SU-DHL-6 (cell line): ENCODE measurements around the gene ERVFRD-1.

Experiments
- H2AFZ ChIP-seq: fragments of 200-600 bp; sonication (generic); 2 replicates; pipeline ENCODE4 v1.6.1; 2014; ENCODE audit warnings: low read depth, mild to moderate bottlenecking, moderate library complexity, mixed read lengths, antibody characterized with exemption, low read length; ENCODE audit not compliant: severe bottlenecking
- H3F3A ChIP-seq: fragments of 200-600 bp; shearing (Covaris generic); 2 replicates; pipeline ENCODE4 v1.6.0; 2016; ENCODE audit warnings: antibody characterized with exemption, mild to moderate bottlenecking; ENCODE audit not compliant: insufficient read depth
- H3K27ac ChIP-seq: fragments of 200-600 bp; sonication (generic); 2 replicates; pipeline ENCODE4 v1.5.1; 2016; ENCODE audit warnings: low read depth, mild to moderate bottlenecking, low read length, moderate library complexity, mixed read lengths
- H3K27me3 ChIP-seq: fragments of 200-600 bp; sonication (generic), shearing (Covaris generic); 2 replicates; pipeline ENCODE4 v1.6.0; 2014; ENCODE audit warnings: mild to moderate bottlenecking, low read length
- H3K36me3 ChIP-seq: fragments of 200-600 bp; sonication (generic); 2 replicates; pipeline ENCODE4 v1.6.1; 2014; ENCODE audit warnings: mild to moderate bottlenecking, low read length, mixed read lengths
- H3K4me2 ChIP-seq: fragments of 300-600, 200-600 bp; shearing (Covaris generic), sonication (generic); 2 replicates; pipeline ENCODE4 v1.6.0; 2014; ENCODE audit warnings: low read length, low read depth, mild to moderate bottlenecking; ENCODE audit not compliant: poor library complexity, severe bottlenecking
- H3K4me3 ChIP-seq: fragments of 200-600 bp; sonication (generic); 2 replicates; pipeline ENCODE4 v1.5.1; 2014; ENCODE audit warnings: antibody characterized with exemption, low read length, mild to moderate bottlenecking, mixed read lengths; ENCODE audit not compliant: insufficient read depth, poor library complexity, severe bottlenecking
- H3K79me2 ChIP-seq: fragments of 200-600 bp; sonication (generic); 2 replicates; pipeline ENCODE4 v1.6.1; 2014; ENCODE audit warnings: mild to moderate bottlenecking, low read length, moderate library complexity; ENCODE audit not compliant: insufficient read depth
- H3K9ac ChIP-seq: fragments of 200-600 bp; sonication (generic); 2 replicates; pipeline ENCODE4 v1.7.0; 2014; ENCODE audit warnings: mild to moderate bottlenecking, low read length
- H3K9me2 ChIP-seq: fragments of 200-600 bp; sonication (generic); replicated peaks from 2 replicates; pipeline ENCODE4 v1.6.1; 2014; ENCODE audit warnings: low read length; ENCODE audit not compliant: insufficient read depth
- H3K9me3 ChIP-seq: fragments of 200-600 bp; sonication (generic); 2 replicates; pipeline ENCODE4 v1.6.1; 2014; ENCODE audit warnings: low read length, mixed read lengths; ENCODE audit not compliant: insufficient read depth
- H4K20me1 ChIP-seq: fragments of 200-600 bp; sonication (generic); 2 replicates; pipeline ENCODE4 v1.6.1; 2014; ENCODE audit warnings: low read depth, mild to moderate bottlenecking, antibody characterized with exemption, low read length, moderate library complexity, mixed read lengths
- CTCF ChIP-seq: fragments of 200-600 bp; sonication (generic); IDR thresholded peaks from one replicate; pipeline ENCODE4 v1.5.1; 2017; ENCODE audit warnings: antibody characterized with exemption, mild to moderate bottlenecking, low read length, moderate library complexity; ENCODE audit not compliant: insufficient read depth, poor library complexity, severe bottlenecking
- EZH2phosphoT487 ChIP-seq: fragments of 200-600 bp; sonication (generic), shearing (Covaris generic); conservative IDR thresholded peaks from 2 replicates; pipeline ENCODE4 v1.6.1; 2018; ENCODE audit warnings: mild to moderate bottlenecking, antibody characterized with exemption, low read length, moderate library complexity, mixed read lengths

ERVFRD-1 gene

GRCh38 chr6:11132194-11132888 is 20.8 kb upstream of the ERVFRD-1 start:
- Histone ChIP-seq H4K20me1 (peaks cover 16% of the 10 kb centered on the region), H3K4me3 (no peak overlapping the region), H3K36me3 (peaks cover 28% of the 10 kb centered on the region), H3K4me2 (no peak overlapping the region), H3K27ac (no peak overlapping the region), H3K79me2 (peaks cover 65% of the 10 kb centered on the region), H3F3A (peaks cover 11% of the 10 kb centered on the region), H3K9me2 (no peaks in the 10 kb centered on the region), H3K9ac (no peak overlapping the region), H3K9me3 (no peaks in the 10 kb centered on the region), H3K27me3 (no peaks in the 10 kb centered on the region), H2AFZ (no peak overlapping the region)
- no peak for TF ChIP-seq EZH2phosphoT487
- TF ChIP-seq CTCF, result no peak

- Histone ChIP-seq H3K4me2 (no peak overlapping the region), H3K9ac (no peak overlapping the region), H2AFZ (no peak overlapping the region), H3K27ac (no peak overlapping the region), H3K79me2 (peaks cover 82% of the 10 kb centered on the region), H3K36me3 (peaks cover 14% of the 10 kb centered on the region), H3F3A (peaks cover 6% of the 10 kb centered on the region; the same call in 1 of the 2 replicates), H3K4me3 (no peak overlapping the region), H3K27me3 (no peaks in the 10 kb centered on the region), H3K9me2 (no peaks in the 10 kb centered on the region), H4K20me1 (peaks cover 16% of the 10 kb centered on the region), H3K9me3 (no peaks in the 10 kb centered on the region)
- no peak for TF ChIP-seq CTCF
- TF ChIP-seq EZH2phosphoT487, result no peak
These were observed 19.1 kb upstream of the ERVFRD-1 start for GRCh38 chr6:11130605-11131004.

- Histone ChIP-seq H4K20me1 (peaks cover 16% of the 10 kb centered on the region), H3K9ac (no peak overlapping the region), H3F3A (peaks cover 6% of the 10 kb centered on the region; the same call in 1 of the 2 replicates), H3K79me2 (peaks cover 85% of the 10 kb centered on the region), H3K9me2 (no peaks in the 10 kb centered on the region), H3K9me3 (no peaks in the 10 kb centered on the region), H3K36me3 (peaks cover 9% of the 10 kb centered on the region), H3K4me2 (no peak overlapping the region), H3K4me3 (no peak overlapping the region), H3K27ac (no peak overlapping the region), H3K27me3 (no peaks in the 10 kb centered on the region), H2AFZ (no peak overlapping the region)
- no peak for TF ChIP-seq CTCF
- no peak for TF ChIP-seq EZH2phosphoT487
These were observed 18.5 kb upstream of the ERVFRD-1 start for GRCh38 chr6:11129908-11130565.
